GM23248 (cell line): ENCODE data around the gene GLG1. TPM values are rescaled to one million over a fixed set of nuclear protein-coding genes. Genes with fewer than 3 reads are reported as not detected.

Experiments
- DNase-seq: peaks from one replicate; pipeline ENCODE4 v3.0.0-alpha.2; 2015
- H2AFZ ChIP-seq: fragments of 200-600 bp; sonication (generic); 2 replicates; pipeline ENCODE4 v1.6.1; 2016; ENCODE audit warnings: antibody characterized with exemption
- H3F3A ChIP-seq: fragments of 200-600 bp; sonication (generic); 2 replicates; pipeline ENCODE4 v1.6.1; 2016; ENCODE audit warnings: mild to moderate bottlenecking, antibody characterized with exemption, mixed run types; ENCODE audit not compliant: insufficient read depth
- H3K27ac ChIP-seq: fragments of 200-600 bp; sonication (generic); 2 replicates; pipeline ENCODE4 v1.5.1; 2016; ENCODE audit warnings: mild to moderate bottlenecking
- H3K27me3 ChIP-seq: fragments of 200-600 bp; sonication (generic); replicated peaks from 2 replicates; pipeline ENCODE4 v1.6.1; 2016; ENCODE audit warnings: mild to moderate bottlenecking; ENCODE audit not compliant: insufficient read depth
- H3K36me3 ChIP-seq: fragments of 200-600 bp; sonication (generic); 2 replicates; pipeline ENCODE4 v1.6.1; 2016; ENCODE audit warnings: low read depth, mild to moderate bottlenecking
- H3K4me1 ChIP-seq: fragments of 200-600 bp; sonication (generic); 2 replicates; pipeline ENCODE4 v1.6.1; 2016; ENCODE audit warnings: mild to moderate bottlenecking; ENCODE audit not compliant: insufficient read depth
- H3K4me2 ChIP-seq: fragments of 200-600 bp; sonication (generic); one replicate; pipeline ENCODE4 v1.6.1; 2016; ENCODE audit warnings: mild to moderate bottlenecking; ENCODE audit not compliant: unreplicated experiment
- H3K4me3 ChIP-seq: fragments of 200-600 bp; sonication (generic); 2 replicates; pipeline ENCODE4 v1.5.1; 2016; ENCODE audit warnings: mild to moderate bottlenecking
- H3K79me2 ChIP-seq: fragments of 200-600 bp; sonication (generic); 2 replicates; pipeline ENCODE4 v1.6.1; 2016; ENCODE audit warnings: mild to moderate bottlenecking; ENCODE audit not compliant: insufficient read depth
- H3K9ac ChIP-seq: fragments of 200-600 bp; sonication (generic); 2 replicates; pipeline ENCODE4 v1.6.1; 2016; ENCODE audit warnings: mild to moderate bottlenecking
- H3K9me2 ChIP-seq: fragments of 200-600 bp; sonication (generic); 2 replicates; pipeline ENCODE4 v1.6.1; 2016; ENCODE audit warnings: mixed run types, mild to moderate bottlenecking, moderate library complexity; ENCODE audit not compliant: insufficient read depth
- H3K9me3 ChIP-seq: fragments of 200-600 bp; sonication (generic); one replicate; pipeline ENCODE4 v1.6.1; 2017; ENCODE audit warnings: low read depth
- H4K20me1 ChIP-seq: fragments of 200-600 bp; sonication (generic); 2 replicates; pipeline ENCODE4 v1.6.0; 2016; ENCODE audit not compliant: insufficient read depth
- EZH2 ChIP-seq: fragments of 200-600 bp; sonication (generic); IDR thresholded peaks from 2 replicates; pipeline ENCODE4 v1.6.1; 2018; ENCODE audit warnings: antibody characterized with exemption, mild to moderate bottlenecking; ENCODE audit not compliant: insufficient read depth, poor library complexity, severe bottlenecking
- EZH2phosphoT487 ChIP-seq: fragments of 200-600 bp; sonication (generic); IDR thresholded peaks from 2 replicates; pipeline ENCODE4 v1.6.1; 2018; ENCODE audit warnings: antibody characterized with exemption, moderate library complexity, mild to moderate bottlenecking, low read depth; ENCODE audit not compliant: insufficient read depth
- WGBS, 2 experiments: methylation state at CpG; one replicate each; pipeline ENCODE4 v1.1.6; 2015 to 2017; ENCODE audit warnings: low lambda C conversion rate in 2 of 2, low coverage in 1 of 2; ENCODE audit errors: missing lambda C conversion rate in 2 of 2; 5-methylcytosine and 5-hydroxymethylcytosine counted together
- in situ Hi-C: fragments of 300-500 bp; cut with MboI; formaldehyde crosslinking; loops from 2 replicates; pipeline ENCODE4 v1.15.0; 2020
- polyA plus RNA-seq: library from polyadenylated mRNA; unstranded; fragments of >200 nt; fragmentation: Nextera tagmentation; extraction: Ambion mirVana; gene quantifications from 2 replicates; pipeline ENCODE4 v1.2.1, GENCODE V29; 2016
- total RNA-seq: library from RNA; depleted of rRNA; stranded (reverse); fragments of >200 nt; shearing (Covaris generic); gene quantifications from 2 replicates; pipeline ENCODE4 v1.2.3, GENCODE V29; 2014

The GLG1 gene
- total and polyA plus RNA-seq, 2 experiments from 2014 or later: 136 to 145 TPM

DNA sequence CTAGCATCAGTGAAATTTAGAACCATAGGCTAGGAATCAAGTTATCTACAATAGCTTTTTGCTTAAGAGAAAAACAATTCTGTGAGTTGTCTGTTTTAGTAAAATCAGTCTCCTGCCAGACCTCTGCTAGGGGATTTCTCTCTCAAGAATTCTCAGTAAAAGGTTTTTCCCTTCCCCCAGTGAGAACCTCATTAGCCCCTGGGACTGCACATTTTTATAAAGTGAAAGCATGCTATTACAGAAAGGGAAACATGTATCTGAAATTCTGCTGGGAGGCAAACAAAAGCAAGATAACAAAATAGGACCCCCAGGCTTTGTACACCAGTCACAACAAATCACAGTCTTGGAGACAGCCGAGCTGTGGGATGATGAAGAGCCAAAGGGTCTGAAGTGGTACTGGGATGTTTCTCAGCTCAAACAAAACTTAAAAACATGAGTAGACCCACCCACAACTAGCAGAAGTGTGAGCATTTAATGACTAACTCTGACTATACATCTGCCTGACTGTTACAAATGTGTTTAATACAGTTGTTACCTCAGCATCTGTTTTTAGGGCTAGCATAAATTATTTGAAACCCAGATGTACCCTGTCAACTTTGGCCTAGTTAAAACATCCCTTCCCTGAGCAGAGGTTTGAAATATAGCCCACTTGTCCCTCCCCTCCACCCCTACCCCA lies 20.0 kb upstream of the GLG1 start:
- H3K4me2 ChIP-seq: no peak overlapping the region
- H2AFZ ChIP-seq: no peak overlapping the region
- H3K9me3 ChIP-seq: no peaks in the 10 kb centered on the region
- H3K27me3 ChIP-seq: no peaks in the 10 kb centered on the region
- no peak overlapping the region for H3K4me3 ChIP-seq
- WGBS, 2 experiments: 7 to 9% methylated on average over 1 of the region's 1 CpG
- peak; percentile 64 for DNase-seq
- H3K79me2 ChIP-seq: peaks cover 8% of the 10 kb centered on the region; the same call in 1 of the 2 replicates
- no peaks in the 10 kb centered on the region for H3K9me2 ChIP-seq
- peaks cover 12% of the 10 kb centered on the region; the same call in 1 of the 2 replicates for H3F3A ChIP-seq
- TF ChIP-seq EZH2 (no peak), EZH2phosphoT487 (no peak)
- H4K20me1 ChIP-seq: no peaks in the 10 kb centered on the region
- in situ Hi-C loops: loop anchor here (10.0 kb wide), 1 partner anchor 132 kb away; no protein-coding TSS in a partner anchor
- no peak overlapping the region for H3K9ac ChIP-seq
- peaks cover 72% of the 10 kb centered on the region; the same call in 1 of the 2 replicates for H3K36me3 ChIP-seq
- peak overlapping the region; percentile 43 for H3K27ac ChIP-seq
- peaks cover 13% of the 10 kb centered on the region for H3K4me1 ChIP-seq

DNA sequence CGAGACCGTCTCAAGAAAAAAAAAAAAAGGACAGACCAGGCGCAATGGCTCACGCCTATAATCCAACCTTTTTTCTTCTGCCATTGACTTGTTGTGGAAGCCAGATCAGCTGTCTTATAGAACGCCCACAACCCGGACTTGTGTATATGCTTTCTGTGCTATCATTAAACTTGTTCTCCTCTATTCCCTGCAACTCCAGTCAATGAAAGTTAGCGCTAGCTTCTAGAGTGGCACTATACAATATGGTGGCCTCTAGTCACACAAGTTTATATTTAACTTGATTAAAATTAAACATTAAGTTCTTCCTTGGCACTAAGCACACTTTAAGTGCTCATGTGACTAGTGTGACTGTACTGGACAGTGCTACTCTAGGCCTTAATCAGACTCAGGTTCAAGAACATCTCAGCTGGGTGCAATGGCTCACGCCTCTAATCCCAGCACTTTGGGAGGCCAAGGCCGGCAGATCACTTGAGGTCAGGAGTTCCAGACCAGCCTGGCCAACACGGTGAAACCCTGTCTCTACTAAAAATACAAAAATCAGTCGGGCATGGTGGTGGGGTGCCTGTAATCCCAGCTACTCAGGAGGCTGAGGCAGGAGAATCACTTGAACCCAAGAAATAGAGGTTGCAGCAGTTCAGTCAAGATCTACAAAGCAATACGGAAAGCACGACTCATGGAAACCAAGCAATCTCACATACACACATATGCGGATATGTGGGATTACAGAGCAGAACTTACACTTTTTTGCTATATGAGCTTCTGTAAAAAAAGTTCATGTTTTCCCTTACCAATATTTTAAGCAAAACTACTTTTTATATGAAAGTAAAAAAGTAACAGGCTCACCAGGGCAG lies 18.8 kb upstream of the GLG1 start:
- H2AFZ ChIP-seq: no peak overlapping the region
- no peak for DNase-seq
- H3K4me1 ChIP-seq: peaks cover 13% of the 10 kb centered on the region
- no peak overlapping the region for H3K4me3 ChIP-seq
- H4K20me1 ChIP-seq: no peaks in the 10 kb centered on the region
- H3K79me2 ChIP-seq: peaks cover 8% of the 10 kb centered on the region; the same call in 1 of the 2 replicates
- in situ Hi-C loops: loop anchor here (10.0 kb wide), 1 partner anchor 131 kb away; no protein-coding TSS in a partner anchor
- no peaks in the 10 kb centered on the region for H3K9me2 ChIP-seq
- H3K9ac ChIP-seq: no peak overlapping the region
- no peak overlapping the region for H3K4me2 ChIP-seq
- no peak overlapping the region for H3K27ac ChIP-seq
- H3K27me3 ChIP-seq: no peaks in the 10 kb centered on the region
- H3K9me3 ChIP-seq: no peaks in the 10 kb centered on the region
- H3K36me3 ChIP-seq: peaks cover 63% of the 10 kb centered on the region; the same call in 1 of the 2 replicates
- 93 to 94% methylated on average over 14 of the region's 14 CpGs for WGBS, 2 experiments
- H3F3A ChIP-seq: peaks cover 12% of the 10 kb centered on the region; the same call in 1 of the 2 replicates
- TF ChIP-seq EZH2phosphoT487: no peak
- TF ChIP-seq EZH2: no peak

GRCh38 chr16:74623839-74624235 lies 16.9 kb upstream of the GLG1 start:
- TF ChIP-seq EZH2phosphoT487 (no peak), EZH2 (no peak)
- H3K4me3 ChIP-seq: no peak overlapping the region
- H3K27me3 ChIP-seq: no peaks in the 10 kb centered on the region
- no peaks in the 10 kb centered on the region for H4K20me1 ChIP-seq
- H3F3A ChIP-seq: peaks cover 7% of the 10 kb centered on the region; the same call in 1 of the 2 replicates
- H3K9me3 ChIP-seq: no peaks in the 10 kb centered on the region
- H3K27ac ChIP-seq: no peak overlapping the region
- no peak for DNase-seq
- H3K9ac ChIP-seq: no peak overlapping the region
- H3K36me3 ChIP-seq: peaks cover 45% of the 10 kb centered on the region; the same call in 1 of the 2 replicates
- in situ Hi-C loops: loop anchor here (10.0 to 25.0 kb wide), 2 partner anchors 129 to 312 kb away; no protein-coding TSS in a partner anchor
- H3K4me1 ChIP-seq: peaks cover 13% of the 10 kb centered on the region
- no peak overlapping the region for H2AFZ ChIP-seq
- WGBS, 2 experiments: 84 to 86% methylated on average over 6 of the region's 6 CpGs
- no peaks in the 10 kb centered on the region for H3K9me2 ChIP-seq
- peaks cover 8% of the 10 kb centered on the region; the same call in 1 of the 2 replicates for H3K79me2 ChIP-seq
- H3K4me2 ChIP-seq: no peak overlapping the region

- DNase-seq: peak; percentile 68
- TF ChIP-seq EZH2 (no peak), EZH2phosphoT487 (no peak)
- in situ Hi-C loops: loop anchor here (10.0 to 25.0 kb wide), 2 partner anchors 129 to 311 kb away; no protein-coding TSS in a partner anchor
- Histone ChIP-seq H3K9ac (no peak overlapping the region), H3K4me2 (no peak overlapping the region), H2AFZ (no peak overlapping the region), H4K20me1 (no peaks in the 10 kb centered on the region), H3K79me2 (peaks cover 8% of the 10 kb centered on the region; the same call in 1 of the 2 replicates), H3K9me2 (no peaks in the 10 kb centered on the region), H3F3A (peaks cover 7% of the 10 kb centered on the region; the same call in 1 of the 2 replicates), H3K4me3 (no peak overlapping the region), H3K36me3 (peaks cover 40% of the 10 kb centered on the region; the same call in 1 of the 2 replicates), H3K27me3 (no peaks in the 10 kb centered on the region), H3K9me3 (no peaks in the 10 kb centered on the region), H3K4me1 (peaks cover 13% of the 10 kb centered on the region), H3K27ac (no peak overlapping the region)
- WGBS, 2 experiments: 27 to 34% methylated on average over 4 of the region's 4 CpGs
These were observed 16.4 kb upstream of the GLG1 start for GRCh38 chr16:74623214-74623838.
